ENCODE measurements around the gene PPHLN1.
"Not testable (repeated sequence)": the region's sequence is repeated elsewhere in the genome, so short reads cannot be mapped to it uniquely, and the experiment has no call there.

The PPHLN1 gene

GRCh38 chr12:42382013-42382696 is 56.2 kb downstream of the PPHLN1 start:
- Histone ChIP-seq H3K27me3 (ENCODE audit: control insufficient read depth, insufficient read depth, low read length) (no peaks in the 10 kb centered on the region), H3K36me3 (ENCODE audit: control insufficient read depth, insufficient read depth, low read length) (peaks cover 2% of the 10 kb centered on the region), H3K9me3 (ENCODE audit: control insufficient read depth, insufficient read depth, low read length) (no peaks in the 10 kb centered on the region), H3K4me1 (ENCODE audit: control insufficient read depth, insufficient read depth, low read length) (peaks cover 7% of the 10 kb centered on the region), H3K4me3 (ENCODE audit: low read depth, low read length) (no peak overlapping the region), H3K9ac (ENCODE audit: low read depth, low read length) (no peak overlapping the region)

- Histone ChIP-seq H3K4me3 (ENCODE audit: low read depth, low read length) (no peak overlapping the region), H3K27me3 (ENCODE audit: control insufficient read depth, insufficient read depth, low read length) (no peaks in the 10 kb centered on the region), H3K9me3 (ENCODE audit: control insufficient read depth, insufficient read depth, low read length) (no peaks in the 10 kb centered on the region), H3K36me3 (ENCODE audit: control insufficient read depth, insufficient read depth, low read length) (no peaks in the 10 kb centered on the region), H3K4me1 (ENCODE audit: control insufficient read depth, insufficient read depth, low read length) (peaks cover 7% of the 10 kb centered on the region), H3K9ac (ENCODE audit: low read depth, low read length) (no peak overlapping the region)
Observed at GRCh38 chr12:42385326-42385841, 59.4 kb downstream of the PPHLN1 start.

- peaks cover 7% of the 10 kb centered on the region for H3K4me1 ChIP-seq (ENCODE audit: control insufficient read depth, insufficient read depth, low read length)
- H3K36me3 ChIP-seq (ENCODE audit: control insufficient read depth, insufficient read depth, low read length): no peaks in the 10 kb centered on the region
- H3K9ac ChIP-seq (ENCODE audit: low read depth, low read length): no peak overlapping the region
- no peaks in the 10 kb centered on the region for H3K9me3 ChIP-seq (ENCODE audit: control insufficient read depth, insufficient read depth, low read length)
- no peak overlapping the region for H3K4me3 ChIP-seq (ENCODE audit: low read depth, low read length)
- no peaks in the 10 kb centered on the region for H3K27me3 ChIP-seq (ENCODE audit: control insufficient read depth, insufficient read depth, low read length)
Observed at GRCh38 chr12:42386308-42386707, 60.3 kb downstream of the PPHLN1 start.

GRCh38 chr12:42388086-42388485 is 62.1 kb downstream of the PPHLN1 start:
- H3K9ac ChIP-seq (ENCODE audit: low read depth, low read length); H3K9me3 ChIP-seq (ENCODE audit: control insufficient read depth, insufficient read depth, low read length); H3K4me3 ChIP-seq (ENCODE audit: low read depth, low read length); H3K36me3 ChIP-seq (ENCODE audit: control insufficient read depth, insufficient read depth, low read length); H3K4me1 ChIP-seq (ENCODE audit: control insufficient read depth, insufficient read depth, low read length); H3K27me3 ChIP-seq (ENCODE audit: control insufficient read depth, insufficient read depth, low read length): not testable (repeated sequence)

- no peak overlapping the region for H3K9ac ChIP-seq (ENCODE audit: low read depth, low read length)
- H3K4me1 ChIP-seq (ENCODE audit: control insufficient read depth, insufficient read depth, low read length): no peaks in the 10 kb centered on the region
- H3K4me3 ChIP-seq (ENCODE audit: low read depth, low read length): no peak overlapping the region
- no peaks in the 10 kb centered on the region for H3K27me3 ChIP-seq (ENCODE audit: control insufficient read depth, insufficient read depth, low read length)
- no peaks in the 10 kb centered on the region for H3K9me3 ChIP-seq (ENCODE audit: control insufficient read depth, insufficient read depth, low read length)
- H3K36me3 ChIP-seq (ENCODE audit: control insufficient read depth, insufficient read depth, low read length): no peaks in the 10 kb centered on the region
Observed at GRCh38 chr12:42394429-42394828, 68.5 kb downstream of the PPHLN1 start.

GRCh38 chr12:42396473-42397259 is 70.7 kb downstream of the PPHLN1 start:
- Histone ChIP-seq H3K9ac (ENCODE audit: low read depth, low read length) (no peak overlapping the region), H3K36me3 (ENCODE audit: control insufficient read depth, insufficient read depth, low read length) (no peaks in the 10 kb centered on the region), H3K4me3 (ENCODE audit: low read depth, low read length) (no peak overlapping the region), H3K27me3 (ENCODE audit: control insufficient read depth, insufficient read depth, low read length) (no peaks in the 10 kb centered on the region), H3K9me3 (ENCODE audit: control insufficient read depth, insufficient read depth, low read length) (no peaks in the 10 kb centered on the region), H3K4me1 (ENCODE audit: control insufficient read depth, insufficient read depth, low read length) (no peaks in the 10 kb centered on the region)

- Histone ChIP-seq H3K27me3 (ENCODE audit: control insufficient read depth, insufficient read depth, low read length) (no peaks in the 10 kb centered on the region), H3K4me3 (ENCODE audit: low read depth, low read length) (no peak overlapping the region), H3K9ac (ENCODE audit: low read depth, low read length) (no peak overlapping the region), H3K36me3 (ENCODE audit: control insufficient read depth, insufficient read depth, low read length) (no peaks in the 10 kb centered on the region), H3K9me3 (ENCODE audit: control insufficient read depth, insufficient read depth, low read length) (no peaks in the 10 kb centered on the region), H3K4me1 (ENCODE audit: control insufficient read depth, insufficient read depth, low read length) (no peaks in the 10 kb centered on the region)
Observed at GRCh38 chr12:42402821-42403411, 76.9 kb downstream of the PPHLN1 start.

- Histone ChIP-seq H3K4me1 (ENCODE audit: control insufficient read depth, insufficient read depth, low read length) (no peaks in the 10 kb centered on the region), H3K36me3 (ENCODE audit: control insufficient read depth, insufficient read depth, low read length) (no peaks in the 10 kb centered on the region), H3K27me3 (ENCODE audit: control insufficient read depth, insufficient read depth, low read length) (no peaks in the 10 kb centered on the region), H3K4me3 (ENCODE audit: low read depth, low read length) (no peak overlapping the region), H3K9me3 (ENCODE audit: control insufficient read depth, insufficient read depth, low read length) (no peaks in the 10 kb centered on the region), H3K9ac (ENCODE audit: low read depth, low read length) (no peak overlapping the region)
Observed at GRCh38 chr12:42407306-42407705, 81.3 kb downstream of the PPHLN1 start.

GRCh38 chr12:42409471-42409870 is 83.5 kb downstream of the PPHLN1 start:
- Histone ChIP-seq H3K36me3 (ENCODE audit: control insufficient read depth, insufficient read depth, low read length) (no peaks in the 10 kb centered on the region), H3K9ac (ENCODE audit: low read depth, low read length) (no peak overlapping the region), H3K4me3 (ENCODE audit: low read depth, low read length) (no peak overlapping the region), H3K27me3 (ENCODE audit: control insufficient read depth, insufficient read depth, low read length) (no peaks in the 10 kb centered on the region), H3K4me1 (ENCODE audit: control insufficient read depth, insufficient read depth, low read length) (no peaks in the 10 kb centered on the region), H3K9me3 (ENCODE audit: control insufficient read depth, insufficient read depth, low read length) (no peaks in the 10 kb centered on the region)

GRCh38 chr12:42410340-42410739 is 84.4 kb downstream of the PPHLN1 start:
- no peaks in the 10 kb centered on the region for H3K27me3 ChIP-seq (ENCODE audit: control insufficient read depth, insufficient read depth, low read length)
- H3K9ac ChIP-seq (ENCODE audit: low read depth, low read length): no peak overlapping the region
- no peaks in the 10 kb centered on the region for H3K36me3 ChIP-seq (ENCODE audit: control insufficient read depth, insufficient read depth, low read length)
- H3K4me1 ChIP-seq (ENCODE audit: control insufficient read depth, insufficient read depth, low read length): no peaks in the 10 kb centered on the region
- H3K9me3 ChIP-seq (ENCODE audit: control insufficient read depth, insufficient read depth, low read length): no peaks in the 10 kb centered on the region
- H3K4me3 ChIP-seq (ENCODE audit: low read depth, low read length): no peak overlapping the region

GRCh38 chr12:42420395-42420794 is 94.4 kb downstream of the PPHLN1 start:
- H3K9me3 ChIP-seq (ENCODE audit: control insufficient read depth, insufficient read depth, low read length): no peaks in the 10 kb centered on the region
- H3K36me3 ChIP-seq (ENCODE audit: control insufficient read depth, insufficient read depth, low read length): no peaks in the 10 kb centered on the region
- no peaks in the 10 kb centered on the region for H3K4me1 ChIP-seq (ENCODE audit: control insufficient read depth, insufficient read depth, low read length)

More at GRCh38 chr12:42420395-42420794, 94.4 kb downstream of the PPHLN1 start:
- Histone ChIP-seq H3K27me3 (ENCODE audit: control insufficient read depth, insufficient read depth, low read length) (no peaks in the 10 kb centered on the region), H3K9ac (ENCODE audit: low read depth, low read length) (no peak overlapping the region), H3K4me3 (ENCODE audit: low read depth, low read length) (no peak overlapping the region)

All from iPS-15b (cell line).